Activated CD4-positive, alpha-beta memory T cell treated with anti-CD3 and anti-CD28 coated beads for 36 hours (primary cell): ENCODE measurements around the gene GUCY1A1. TPM values are rescaled to one million over a fixed set of nuclear protein-coding genes. Genes with fewer than 3 reads are reported as not detected.

ENCODE experiments used
- CTCF ChIA-PET: fragments of 350-600 bp; sonication (Branson Sonifier 250); formaldehyde crosslinking; loops from one replicate; lab custom pipeline; 2021; ENCODE audit warnings: antibody characterized with exemption, inconsistent platforms; lab: Charles Lee
- POLR2A ChIA-PET: fragments of 350-600 bp; sonication (Branson Sonifier 250); formaldehyde crosslinking; loops from one replicate; lab custom pipeline; 2021; ENCODE audit warnings: antibody characterized with exemption; lab: Charles Lee
- DNase-seq: peaks from one replicate; pipeline ENCODE4 v3.0.0-alpha.2; 2020
- H3K27ac Mint-ChIP-seq: one replicate; pipeline ENCODE4 v1.8.0; 2021; ENCODE audit warnings: mixed read lengths
- H3K27me3 Mint-ChIP-seq: one replicate; pipeline ENCODE4 v1.8.0; 2021; ENCODE audit warnings: mixed read lengths
- H3K36me3 Mint-ChIP-seq: one replicate; pipeline ENCODE4 v1.8.0; 2021; ENCODE audit warnings: mixed read lengths
- H3K4me1 Mint-ChIP-seq: one replicate; pipeline ENCODE4 v1.8.0; 2021; ENCODE audit warnings: low read depth, mixed read lengths
- H3K4me3 Mint-ChIP-seq: one replicate; pipeline ENCODE4 v1.8.0; 2021; ENCODE audit warnings: mild to moderate bottlenecking, mixed read lengths
- H3K9me3 Mint-ChIP-seq: one replicate; pipeline ENCODE4 v1.8.0; 2021; ENCODE audit warnings: mixed read lengths
- intact Hi-C: fragments of 100-400 bp; cut with micrococcal nuclease; formaldehyde crosslinking; loops from one replicate; pipeline ENCODE4 v1.15.1; 2023
- total RNA-seq, 2 experiments: library from RNA; stranded (reverse); gene quantifications; one replicate each; pipeline ENCODE4 v1.2.3, GENCODE V29; 2021

Gene GUCY1A1
- total RNA-seq, 2 experiments from 2014 or later: not detected

DNA sequence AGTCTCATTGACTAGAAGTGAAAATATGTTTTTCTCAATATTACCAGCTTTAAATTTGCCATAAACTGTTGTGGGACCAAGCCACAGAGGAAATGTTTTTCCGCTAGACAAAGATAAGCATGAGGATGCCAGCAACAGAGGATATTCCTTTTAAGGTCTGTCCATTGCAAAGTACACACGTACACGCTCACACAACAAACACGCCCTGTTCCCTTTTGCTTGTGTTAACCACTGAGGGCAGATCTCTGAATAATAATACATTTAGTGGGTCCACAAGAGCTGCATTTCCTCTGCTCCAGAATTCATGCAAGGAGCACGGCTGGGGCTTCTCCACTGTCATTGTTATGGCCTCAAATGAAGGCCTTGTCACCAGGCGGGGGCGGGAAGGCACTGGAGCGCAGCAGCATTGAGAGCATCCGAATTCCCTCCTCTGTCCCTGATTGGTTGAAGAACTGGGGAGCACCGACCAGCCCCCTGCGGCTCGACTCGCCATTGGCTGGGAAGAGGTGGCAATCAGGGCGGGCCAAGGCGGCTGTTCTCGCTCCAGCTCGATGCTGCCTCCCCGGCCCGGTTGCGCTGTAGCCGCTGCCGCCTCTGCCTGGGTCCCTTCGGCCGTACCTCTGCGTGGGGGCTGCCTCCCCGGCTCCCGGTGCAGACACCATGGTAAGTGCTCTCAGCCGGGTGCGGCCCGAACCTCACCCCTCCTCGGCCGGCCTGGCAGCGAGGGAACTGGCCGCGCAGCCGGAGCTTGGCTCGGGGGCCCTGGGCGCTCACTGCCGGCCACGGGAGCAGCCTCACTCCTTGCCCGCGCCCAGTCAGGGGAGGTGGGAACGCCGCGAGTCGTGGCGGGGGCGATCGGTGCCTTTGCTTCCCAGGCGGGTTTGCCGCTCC is 92.1 kb downstream of the GUCY1A1 start, which contains the start of gene GUCY1B1:
Gene GUCY1B1 (plus strand): TSS at position 541 of the 891 bp plus-strand sequence. CDS start 120 bp downstream, at position 661.
- H3K4me1 Mint-ChIP-seq: peaks cover 2% of the 10 kb centered on the region
- peaks cover 31% of the 10 kb centered on the region for H3K27me3 Mint-ChIP-seq
- H3K27ac Mint-ChIP-seq: no peak within 1 kb of the TSS
- intact Hi-C loops: no loop called here
- peak; percentile 77 for DNase-seq
- H3K36me3 Mint-ChIP-seq: no peaks in the 10 kb centered on the region
- H3K4me3 Mint-ChIP-seq: peak within 1 kb of the TSS; percentile 41
- no peaks in the 10 kb centered on the region for H3K9me3 Mint-ChIP-seq
- POLR2A ChIA-PET: no interaction called here
- CTCF ChIA-PET: no interaction called here

- POLR2A ChIA-PET: no interaction called here
- Mint-ChIP-seq H3K4me3 (peak overlapping the region; percentile 41), H3K27me3 (peaks cover 31% of the 10 kb centered on the region), H3K9me3 (no peaks in the 10 kb centered on the region), H3K4me1 (peaks cover 2% of the 10 kb centered on the region), H3K36me3 (no peaks in the 10 kb centered on the region), H3K27ac (no peak overlapping the region)
- no peak for DNase-seq
- CTCF ChIA-PET: no interaction called here
- intact Hi-C loops: no loop called here
Measured at GRCh38 chr4:155759372-155760252, 93.0 kb downstream of the GUCY1A1 start.

GRCh38 chr4:155761047-155761446 is 94.4 kb downstream of the GUCY1A1 start:
- POLR2A ChIA-PET: no interaction called here
- H3K27ac Mint-ChIP-seq: no peak overlapping the region
- H3K9me3 Mint-ChIP-seq: no peaks in the 10 kb centered on the region
- H3K27me3 Mint-ChIP-seq: peaks cover 30% of the 10 kb centered on the region
- H3K36me3 Mint-ChIP-seq: no peaks in the 10 kb centered on the region
- H3K4me1 Mint-ChIP-seq: peaks cover 2% of the 10 kb centered on the region
- CTCF ChIA-PET: no interaction called here
- H3K4me3 Mint-ChIP-seq: no peak overlapping the region
- no peak for DNase-seq
- intact Hi-C loops: no loop called here

DNA sequence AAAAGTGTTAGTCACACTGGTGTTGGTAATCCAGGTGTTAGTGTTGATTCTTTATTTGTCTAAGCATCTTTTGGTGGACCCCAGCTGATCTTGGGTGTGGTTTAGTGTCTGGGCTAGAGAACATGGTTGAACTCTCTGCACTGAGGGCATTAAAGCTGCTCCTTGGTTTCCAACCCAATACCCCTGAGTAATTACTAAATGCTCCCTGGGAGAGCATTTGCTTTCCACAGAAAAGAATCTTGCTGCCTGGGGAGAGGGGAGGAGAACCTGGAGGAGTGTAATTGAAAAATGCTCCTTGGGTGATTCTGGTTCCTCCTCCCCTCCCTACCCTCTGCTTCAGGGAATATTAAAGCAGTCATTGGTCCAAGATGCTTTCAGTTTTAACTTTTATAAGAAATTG is 95.3 kb downstream of the GUCY1A1 start:
- POLR2A ChIA-PET: no interaction called here
- DNase-seq: no peak
- intact Hi-C loops: no loop called here
- no peaks in the 10 kb centered on the region for H3K9me3 Mint-ChIP-seq
- H3K27me3 Mint-ChIP-seq: peaks cover 27% of the 10 kb centered on the region
- CTCF ChIA-PET: interaction anchor here (0.9 kb wide), 1 partner anchor 25 kb away, joined by 5 read pairs; no protein-coding TSS in a partner anchor
- H3K36me3 Mint-ChIP-seq: no peaks in the 10 kb centered on the region
- H3K27ac Mint-ChIP-seq: no peak overlapping the region
- peaks cover 2% of the 10 kb centered on the region for H3K4me1 Mint-ChIP-seq
- no peak overlapping the region for H3K4me3 Mint-ChIP-seq

GRCh38 chr4:155762334-155762733 is 95.7 kb downstream of the GUCY1A1 start:
- ChIA-PET CTCF (interaction anchor here (0.9 kb wide), 1 partner anchor 25 kb away, joined by 5 read pairs; no protein-coding TSS in a partner anchor), POLR2A (no interaction called here)
- no peak for DNase-seq
- intact Hi-C loops: no loop called here
- Mint-ChIP-seq H3K4me1 (peaks cover 2% of the 10 kb centered on the region), H3K4me3 (no peak overlapping the region), H3K9me3 (no peaks in the 10 kb centered on the region), H3K27me3 (peaks cover 26% of the 10 kb centered on the region), H3K36me3 (no peaks in the 10 kb centered on the region), H3K27ac (no peak overlapping the region)

- Mint-ChIP-seq H3K27ac (no peak overlapping the region), H3K4me3 (no peak overlapping the region), H3K4me1 (peaks cover 2% of the 10 kb centered on the region), H3K27me3 (peaks cover 19% of the 10 kb centered on the region), H3K36me3 (no peaks in the 10 kb centered on the region), H3K9me3 (no peaks in the 10 kb centered on the region)
- ChIA-PET POLR2A (no interaction called here), CTCF (no interaction called here)
- intact Hi-C loops: no loop called here
- no peak for DNase-seq
Measured at GRCh38 chr4:155763551-155763950, 96.9 kb downstream of the GUCY1A1 start.

DNA sequence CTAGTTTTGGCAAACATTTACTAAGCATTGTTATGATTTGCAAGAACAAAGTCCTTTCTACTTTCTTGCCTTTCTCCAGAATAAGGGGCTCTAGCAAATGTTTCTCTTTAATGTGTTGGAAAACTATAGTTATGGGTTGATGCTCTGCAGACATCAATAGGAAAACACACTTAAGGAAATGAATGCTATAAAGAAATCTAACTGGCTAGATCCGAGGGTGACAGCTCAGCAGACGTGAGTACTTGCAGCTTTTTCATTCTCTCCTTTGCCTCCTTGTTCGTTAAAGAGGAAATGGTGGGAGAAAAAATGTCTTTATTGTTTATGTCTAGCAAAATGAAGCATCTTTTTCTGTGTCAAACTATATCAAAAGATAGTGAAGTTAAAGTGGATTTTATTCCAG is 98.5 kb downstream of the GUCY1A1 start:
- CTCF ChIA-PET: no interaction called here
- Mint-ChIP-seq H3K27ac (no peak overlapping the region), H3K36me3 (no peaks in the 10 kb centered on the region), H3K4me3 (no peak overlapping the region), H3K9me3 (no peaks in the 10 kb centered on the region), H3K4me1 (peaks cover 2% of the 10 kb centered on the region), H3K27me3 (peaks cover 19% of the 10 kb centered on the region)
- DNase-seq: no peak
- intact Hi-C loops: no loop called here
- POLR2A ChIA-PET: no interaction called here

- DNase-seq: no peak
- Mint-ChIP-seq H3K4me1 (no peaks in the 10 kb centered on the region), H3K27ac (no peak overlapping the region), H3K9me3 (no peaks in the 10 kb centered on the region), H3K36me3 (no peaks in the 10 kb centered on the region), H3K27me3 (peaks cover 11% of the 10 kb centered on the region), H3K4me3 (no peak overlapping the region)
- ChIA-PET CTCF (no interaction called here), POLR2A (no interaction called here)
- intact Hi-C loops: no loop called here
Measured at GRCh38 chr4:155766622-155767021, 100.0 kb downstream of the GUCY1A1 start.

DNA sequence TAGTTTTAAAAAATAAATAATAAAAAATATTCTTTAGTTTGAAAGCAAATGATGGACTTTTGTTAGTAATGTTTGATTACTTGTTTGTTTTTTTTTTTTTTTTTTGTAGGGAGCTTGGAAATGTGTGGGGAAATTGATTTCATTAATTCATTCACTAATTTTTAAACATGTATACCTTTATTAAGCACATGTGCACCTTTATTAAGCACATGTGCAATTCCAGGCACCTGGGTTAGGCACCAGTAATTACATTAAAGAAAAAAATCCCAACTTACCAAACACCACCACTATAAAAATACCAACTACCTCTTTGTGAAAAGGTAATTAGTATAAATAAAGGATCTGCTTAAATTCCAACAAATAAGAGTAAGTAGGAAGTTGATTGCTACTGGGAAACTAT is 101.7 kb downstream of the GUCY1A1 start:
- DNase-seq: no peak

GRCh38 chr4:155769090-155769489 is 102.4 kb downstream of the GUCY1A1 start:
- peaks cover 8% of the 10 kb centered on the region for H3K27me3 Mint-ChIP-seq
- ChIA-PET CTCF (no interaction called here), POLR2A (no interaction called here)
- H3K4me3 Mint-ChIP-seq: no peak overlapping the region
- no peak for DNase-seq
- intact Hi-C loops: no loop called here
- no peak overlapping the region for H3K27ac Mint-ChIP-seq
- no peaks in the 10 kb centered on the region for H3K36me3 Mint-ChIP-seq
- no peaks in the 10 kb centered on the region for H3K9me3 Mint-ChIP-seq
- no peaks in the 10 kb centered on the region for H3K4me1 Mint-ChIP-seq

More for the DNA sequence above, 101.7 kb downstream of the GUCY1A1 start:
- Mint-ChIP-seq H3K27ac (no peak overlapping the region), H3K4me3 (no peak overlapping the region), H3K4me1 (no peaks in the 10 kb centered on the region), H3K36me3 (no peaks in the 10 kb centered on the region), H3K27me3 (peaks cover 8% of the 10 kb centered on the region), H3K9me3 (no peaks in the 10 kb centered on the region)
- POLR2A ChIA-PET: no interaction called here
- intact Hi-C loops: no loop called here
- CTCF ChIA-PET: no interaction called here

GRCh38 chr4:155772459-155773195 is 106.0 kb downstream of the GUCY1A1 start:
- POLR2A ChIA-PET: no interaction called here
- no peak for DNase-seq
- no peaks in the 10 kb centered on the region for H3K9me3 Mint-ChIP-seq
- no peaks in the 10 kb centered on the region for H3K4me1 Mint-ChIP-seq
- no peak overlapping the region for H3K27ac Mint-ChIP-seq
- no peaks in the 10 kb centered on the region for H3K36me3 Mint-ChIP-seq
- no peak overlapping the region for H3K4me3 Mint-ChIP-seq
- intact Hi-C loops: no loop called here
- CTCF ChIA-PET: interaction anchor here (1.4 kb wide), 1 partner anchor 15 kb away, joined by 3 read pairs; no protein-coding TSS in a partner anchor
- peaks cover 5% of the 10 kb centered on the region for H3K27me3 Mint-ChIP-seq
